NCI-H2081 (cell line): ENCODE results near the gene ZNF521.

Experiments
- DNase-seq, 2 experiments: peaks; one replicate each; lab custom pipeline; 2025; lab: John Stamatoyannopoulos, UW

ZNF521 gene

GRCh38 chr18:25225151-25225550 is 126.8 kb downstream of the ZNF521 start:
- no peak for DNase-seq

GRCh38 chr18:25223899-25224886 is 127.8 kb downstream of the ZNF521 start:
- DNase-seq = no peak

GRCh38 chr18:25223211-25223610 is 128.8 kb downstream of the ZNF521 start:
- DNase-seq = no peak

GRCh38 chr18:25222648-25223047 is 129.3 kb downstream of the ZNF521 start:
- DNase-seq = no peak

GRCh38 chr18:25210622-25211021 is 141.3 kb downstream of the ZNF521 start:
- DNase-seq = no peak

GRCh38 chr18:25192065-25192464 is 159.9 kb downstream of the ZNF521 start:
- no peak for DNase-seq

GRCh38 chr18:25190472-25190871 is 161.5 kb downstream of the ZNF521 start:
- DNase-seq = no peak

GRCh38 chr18:25189391-25190185 is 162.4 kb downstream of the ZNF521 start:
- DNase-seq = no peak

- DNase-seq = no peak
These were observed 164.3 kb downstream of the ZNF521 start for GRCh38 chr18:25187521-25188192.

- DNase-seq = no peak
These were observed 165.1 kb downstream of the ZNF521 start for GRCh38 chr18:25186871-25187270.

GRCh38 chr18:25181993-25182392 is 170.0 kb downstream of the ZNF521 start:
- no peak for DNase-seq

- DNase-seq = peak; percentile 24 to 65
These were observed 170.4 kb downstream of the ZNF521 start for GRCh38 chr18:25181581-25181980.

GRCh38 chr18:25180973-25181548 is 170.9 kb downstream of the ZNF521 start:
- peak; percentile 6 to 37 for DNase-seq

- no peak for DNase-seq
These were observed 174.3 kb downstream of the ZNF521 start for GRCh38 chr18:25177631-25178030.

- DNase-seq = no peak
These were observed 175.4 kb downstream of the ZNF521 start for GRCh38 chr18:25176518-25177042.

GRCh38 chr18:25175558-25176517 is 176.1 kb downstream of the ZNF521 start:
- peak; percentile 39 to 85 for DNase-seq

- DNase-seq = no peak
These were observed 177.6 kb downstream of the ZNF521 start for GRCh38 chr18:25174324-25174723.

- DNase-seq = no peak
These were observed 180.6 kb downstream of the ZNF521 start for GRCh38 chr18:25171334-25171733.

GRCh38 chr18:25170402-25170801 is 181.6 kb downstream of the ZNF521 start:
- no peak for DNase-seq

GRCh38 chr18:25169701-25170100 is 182.3 kb downstream of the ZNF521 start:
- DNase-seq = no peak
